Coronary artery (tissue), 2 donors: ENCODE results near the gene TMEM248.
"Not testable (repeated sequence)": the region's sequence is repeated elsewhere in the genome, so short reads cannot be mapped to it uniquely, and the experiment has no call there.

Source experiments
- DNase-seq: peaks from one replicate; pipeline ENCODE4 v3.0.0-alpha.2; 2017; ENCODE audit warnings: low spot score
- H3K27ac ChIP-seq, 2 donors: fragments of 200-600 bp; sonication (generic); one replicate each; pipeline ENCODE4 v1.5.1; 2016 to 2019
- H3K4me3 ChIP-seq: fragments of 200-600 bp; sonication (generic); 2 replicates; pipeline ENCODE4 v1.5.1; 2016; ENCODE audit warnings: mild to moderate bottlenecking, moderate library complexity
- CTCF ChIP-seq: fragments of 200-600 bp; sonication (generic); IDR thresholded peaks from one replicate; pipeline ENCODE4 v1.5.1; 2019; ENCODE audit warnings: antibody characterized with exemption

Gene TMEM248

DNA sequence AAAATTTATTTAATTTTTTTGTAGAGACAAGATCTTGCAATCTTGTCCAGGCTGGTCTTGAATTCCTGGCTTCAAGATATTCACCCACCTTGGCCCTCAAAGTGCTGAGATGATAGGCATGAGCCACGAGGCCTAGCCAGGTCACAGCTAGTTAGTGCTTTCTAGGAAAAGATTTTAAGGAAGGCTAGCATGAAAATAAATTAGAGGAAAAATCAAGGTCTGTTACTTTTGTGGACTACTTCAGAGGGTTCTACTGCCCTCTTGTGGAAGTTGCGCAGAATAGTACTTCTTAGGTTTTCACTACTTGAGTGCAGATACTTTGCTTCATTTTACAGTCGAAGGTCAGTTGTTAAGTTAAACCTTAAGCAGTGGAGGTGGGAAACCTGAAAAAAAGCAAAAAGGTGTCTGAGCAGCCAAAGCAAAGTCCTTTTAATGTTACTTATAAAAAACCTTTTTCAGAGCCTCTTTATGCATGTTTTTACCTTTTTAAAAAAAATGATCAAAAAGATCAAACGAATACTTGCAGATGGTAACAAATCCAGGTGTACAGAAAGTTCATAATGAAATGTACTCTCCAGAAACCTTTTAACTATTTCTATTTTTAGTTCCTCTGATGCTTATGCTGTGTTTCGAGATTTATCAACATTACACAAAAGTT lies 79.7 kb downstream of the TMEM248 start:
- H3K4me3 ChIP-seq, H3K27ac ChIP-seq, DNase-seq: not testable (repeated sequence)

GRCh38 chr7:67004145-67004544 lies 83.1 kb downstream of the TMEM248 start:
- not testable (repeated sequence) for H3K4me3 ChIP-seq, H3K27ac ChIP-seq, DNase-seq

DNA sequence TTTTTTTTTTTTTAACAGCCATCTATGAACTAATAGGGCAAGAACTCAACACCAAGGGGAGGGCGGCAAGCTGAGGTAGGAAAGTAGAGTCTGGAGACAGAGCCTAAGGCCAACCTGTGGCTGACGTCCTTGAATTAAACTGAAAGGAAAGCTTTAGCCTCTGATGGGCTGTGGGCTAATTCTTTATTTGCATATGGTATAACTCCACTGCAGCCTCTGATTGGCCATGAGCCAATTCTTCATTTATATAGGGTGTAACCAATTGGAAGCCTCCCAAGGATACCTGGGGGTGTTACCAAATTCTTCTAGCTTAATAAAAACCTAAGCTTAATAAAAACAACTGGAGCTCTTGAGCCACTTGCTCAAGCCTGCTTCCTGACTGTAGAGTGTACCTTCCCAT lies 85.9 kb downstream of the TMEM248 start:
- no peak for TF ChIP-seq CTCF
- no peak for DNase-seq
- no peak overlapping the region for H3K27ac ChIP-seq
- H3K4me3 ChIP-seq: no peak overlapping the region
